DND-41 (cell line): ENCODE measurements around the gene TGM4.
A peak's percentile ranks its signal among the peaks of the same experiment; 100 is the strongest.

Experiments used
- ATAC-seq: fragments of 200-7000 bp; cut with Tn5 transposase; 3 replicates; pipeline ENCODE4 v1.9.1; 2021; ENCODE audit warnings: low read depth; ENCODE audit not compliant: insufficient read depth
- DNase-seq: peaks from one replicate; pipeline ENCODE4 v3.0.0-alpha.2; 2020
- H2AFZ ChIP-seq: 2 replicates; pipeline ENCODE4 v1.6.0; 2012; ENCODE audit warnings: low read depth, low read length
- H3K27ac ChIP-seq: 2 replicates; pipeline ENCODE4 v1.5.1; 2012; ENCODE audit warnings: low read length, inconsistent platforms
- H3K27me3 ChIP-seq: fragments of 200-600 bp; sonication (generic); 2 replicates; pipeline ENCODE4 v1.6.0; 2012; ENCODE audit warnings: low read length, mild to moderate bottlenecking, inconsistent platforms; ENCODE audit not compliant: insufficient read depth, poor library complexity
- H3K36me3 ChIP-seq: 2 replicates; pipeline ENCODE4 v1.5.1; 2012; ENCODE audit warnings: low read length, inconsistent platforms; ENCODE audit not compliant: insufficient read depth
- H3K4me1 ChIP-seq: 2 replicates; pipeline ENCODE4 v1.5.1; 2012; ENCODE audit warnings: mild to moderate bottlenecking, low read length; ENCODE audit not compliant: insufficient read depth
- H3K4me2 ChIP-seq: 2 replicates; pipeline ENCODE4 v1.6.0; 2012; ENCODE audit warnings: mild to moderate bottlenecking, moderate library complexity, low read length, inconsistent platforms; ENCODE audit not compliant: insufficient read depth
- H3K4me3 ChIP-seq, 2 experiments: fragments of 200-600 bp in 1 of 2; shearing (Covaris generic) in 1 of 2; 2 replicates each; pipeline ENCODE4 v1.5.1; 2012 to 2016; ENCODE audit warnings: inconsistent platforms in 2 of 2, low read length in 2 of 2, mild to moderate bottlenecking in 2 of 2, low read depth in 1 of 2, moderate library complexity in 1 of 2
- H3K79me2 ChIP-seq: 2 replicates; pipeline ENCODE4 v1.6.0; 2012; ENCODE audit warnings: low read length, inconsistent platforms; ENCODE audit not compliant: insufficient read depth
- H3K9ac ChIP-seq: 2 replicates; pipeline ENCODE4 v1.6.0; 2012; ENCODE audit warnings: low read depth, mild to moderate bottlenecking, inconsistent platforms, low read length, moderate library complexity
- H3K9me3 ChIP-seq: 2 replicates; pipeline ENCODE4 v1.5.1; 2012; ENCODE audit warnings: low read length, moderate library complexity, mild to moderate bottlenecking, inconsistent platforms; ENCODE audit not compliant: insufficient read depth, severe bottlenecking
- H4K20me1 ChIP-seq: 2 replicates; pipeline ENCODE4 v1.6.0; 2012; ENCODE audit warnings: low read length; ENCODE audit not compliant: insufficient read depth
- EZH2 ChIP-seq: IDR thresholded peaks from 3 replicates; pipeline ENCODE4 v1.6.1; 2012; ENCODE audit warnings: borderline replicate concordance, low read depth, mild to moderate bottlenecking, moderate library complexity, low read length, inconsistent platforms; ENCODE audit not compliant: severe bottlenecking
- TF ChIP-seq, protein P1 (sequence below): IDR thresholded peaks from 2 replicates; pipeline ENCODE4 v1.5.1; 2012; ENCODE audit warnings: borderline replicate concordance, low read length, moderate library complexity, mild to moderate bottlenecking; ENCODE audit not compliant: poor library complexity, severe bottlenecking; ENCODE audit errors: extremely low read depth

TGM4 gene

DNA sequence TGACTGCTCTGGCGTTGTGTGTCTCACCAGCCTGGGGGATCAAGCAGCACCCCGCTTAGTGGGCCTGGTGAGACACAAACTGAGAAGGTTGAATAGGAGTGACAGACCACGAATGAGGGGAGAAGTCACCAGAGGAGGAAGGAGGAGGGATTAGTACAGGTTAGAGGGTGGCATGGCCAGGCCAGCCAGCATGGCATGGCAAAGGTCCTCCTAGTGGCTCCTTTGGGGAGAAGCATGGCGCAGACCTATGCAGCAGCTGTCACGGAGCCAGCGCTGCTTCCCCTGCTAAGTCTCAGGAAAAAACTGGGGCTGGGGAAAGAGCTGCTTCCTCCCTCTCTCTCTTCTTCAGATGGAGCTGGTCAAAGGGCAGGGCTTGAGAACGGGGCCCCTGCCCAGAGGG lies 53.0 kb downstream of the TGM4 start:
- Histone ChIP-seq H3K4me1 (no peaks in the 10 kb centered on the region), H3K4me2 (no peak overlapping the region), H2AFZ (no peak overlapping the region), H3K36me3 (peaks cover 63% of the 10 kb centered on the region), H3K9ac (no peak overlapping the region), H3K27ac (no peak overlapping the region), H3K4me3 (no peak overlapping the region), H3K79me2 (no peaks in the 10 kb centered on the region), H4K20me1 (no peaks in the 10 kb centered on the region), H3K9me3 (no peaks in the 10 kb centered on the region), H3K27me3 (no peaks in the 10 kb centered on the region)
- TF ChIP-seq, protein P1, sequence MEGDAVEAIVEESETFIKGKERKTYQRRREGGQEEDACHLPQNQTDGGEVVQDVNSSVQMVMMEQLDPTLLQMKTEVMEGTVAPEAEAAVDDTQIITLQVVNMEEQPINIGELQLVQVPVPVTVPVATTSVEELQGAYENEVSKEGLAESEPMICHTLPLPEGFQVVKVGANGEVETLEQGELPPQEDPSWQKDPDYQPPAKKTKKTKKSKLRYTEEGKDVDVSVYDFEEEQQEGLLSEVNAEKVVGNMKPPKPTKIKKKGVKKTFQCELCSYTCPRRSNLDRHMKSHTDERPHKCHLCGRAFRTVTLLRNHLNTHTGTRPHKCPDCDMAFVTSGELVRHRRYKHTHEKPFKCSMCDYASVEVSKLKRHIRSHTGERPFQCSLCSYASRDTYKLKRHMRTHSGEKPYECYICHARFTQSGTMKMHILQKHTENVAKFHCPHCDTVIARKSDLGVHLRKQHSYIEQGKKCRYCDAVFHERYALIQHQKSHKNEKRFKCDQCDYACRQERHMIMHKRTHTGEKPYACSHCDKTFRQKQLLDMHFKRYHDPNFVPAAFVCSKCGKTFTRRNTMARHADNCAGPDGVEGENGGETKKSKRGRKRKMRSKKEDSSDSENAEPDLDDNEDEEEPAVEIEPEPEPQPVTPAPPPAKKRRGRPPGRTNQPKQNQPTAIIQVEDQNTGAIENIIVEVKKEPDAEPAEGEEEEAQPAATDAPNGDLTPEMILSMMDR, result peak; percentile 10
- TF ChIP-seq EZH2, result no peak
- DNase-seq (no peak), ATAC-seq (no peak)

DNA sequence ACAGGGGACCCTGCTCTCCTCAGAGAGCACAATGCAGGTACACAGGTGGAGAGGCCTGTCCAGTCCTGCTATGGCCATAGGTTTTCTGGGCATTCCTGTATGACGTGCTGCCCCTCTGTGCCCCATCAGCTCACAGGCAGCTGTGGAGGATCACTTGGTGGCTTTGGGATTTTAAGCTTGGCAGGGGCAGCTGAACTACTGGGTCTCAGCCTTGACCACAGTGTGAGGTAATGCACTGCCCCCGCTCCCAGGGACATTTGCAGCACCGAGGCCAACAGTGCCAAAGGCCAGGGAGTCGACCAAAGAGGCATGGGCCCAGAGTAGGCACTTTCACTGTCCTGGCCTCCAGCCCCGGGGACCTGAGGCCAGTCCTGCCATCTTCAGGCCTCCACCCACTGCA lies 55.4 kb downstream of the TGM4 start:
- DNase-seq, result no peak
- no peak overlapping the region for H3K4me2 ChIP-seq
- H4K20me1 ChIP-seq, result no peaks in the 10 kb centered on the region
- H2AFZ ChIP-seq, result no peak overlapping the region
- no peak overlapping the region for H3K9ac ChIP-seq
- peaks cover 83% of the 10 kb centered on the region for H3K36me3 ChIP-seq
- H3K4me1 ChIP-seq, result peaks cover 6% of the 10 kb centered on the region; the same call in 1 of the 2 replicates
- no peak overlapping the region for H3K27ac ChIP-seq
- H3K4me3 ChIP-seq, result no peak overlapping the region
- H3K27me3 ChIP-seq, result no peaks in the 10 kb centered on the region
- ATAC-seq, result no peak
- no peaks in the 10 kb centered on the region for H3K9me3 ChIP-seq
- H3K79me2 ChIP-seq, result no peaks in the 10 kb centered on the region
- TF ChIP-seq EZH2, result no peak
- TF ChIP-seq, protein P1, result no peak

- H3K36me3 ChIP-seq, result peaks cover 78% of the 10 kb centered on the region
Measured at GRCh38 chr3:44930911-44931310, 56.5 kb downstream of the TGM4 start.

More at GRCh38 chr3:44930911-44931310, 56.5 kb downstream of the TGM4 start:
- Histone ChIP-seq H3K4me2 (no peak overlapping the region), H3K79me2 (no peaks in the 10 kb centered on the region), H3K4me3 (no peak overlapping the region), H2AFZ (no peak overlapping the region), H3K27me3 (no peaks in the 10 kb centered on the region), H3K4me1 (peaks cover 6% of the 10 kb centered on the region; the same call in 1 of the 2 replicates), H3K9ac (no peak overlapping the region), H3K9me3 (no peaks in the 10 kb centered on the region), H4K20me1 (no peaks in the 10 kb centered on the region), H3K27ac (no peak overlapping the region)
- no peak for DNase-seq
- ATAC-seq, result no peak
- TF ChIP-seq, protein P1, result no peak
- no peak for TF ChIP-seq EZH2
